OCI-LY7 (cell line): Measurements from ENCODE around the gene CCR5. TPM values are rescaled to one million over a fixed set of nuclear protein-coding genes. Genes with fewer than 3 reads are reported as not detected.

ENCODE experiments used
- BruUV-seq: library from RNA; stranded (reverse); fragments of 400-500 nt; replicated peaks from 2 replicates; lab custom pipeline; 2021; lab: Mats Ljungman, UMichigan
- CTCF ChIA-PET: fragments of 300-600 bp; sonication (Branson Sonifier 250); formaldehyde crosslinking; loops from one replicate; lab custom pipeline; 2022; ENCODE audit warnings: antibody characterized with exemption; ENCODE audit not compliant: unreplicated experiment; lab: Charles Lee
- POLR2A ChIA-PET: fragments of 300-600 bp; sonication (Branson Sonifier 250); formaldehyde crosslinking; loops from one replicate; lab custom pipeline; 2022; ENCODE audit warnings: antibody characterized with exemption; lab: Charles Lee
- DNase-seq: peaks from one replicate; pipeline ENCODE4 v3.0.0-alpha.2; 2015; ENCODE audit warnings: low spot score
- H2AFZ ChIP-seq: fragments of 200-600 bp; sonication (generic), shearing (Covaris generic); 2 replicates; pipeline ENCODE4 v1.6.1; 2014; ENCODE audit warnings: mild to moderate bottlenecking, antibody characterized with exemption, low read length, moderate library complexity
- H3K27ac ChIP-seq: fragments of 200-600 bp; sonication (generic); 2 replicates; pipeline ENCODE4 v1.5.1; 2014; ENCODE audit warnings: mixed run types, low read depth, mild to moderate bottlenecking, moderate library complexity, low read length, inconsistent platforms; ENCODE audit not compliant: poor library complexity, severe bottlenecking
- H3K36me3 ChIP-seq: fragments of 200-600 bp; sonication (generic); 2 replicates; pipeline ENCODE4 v1.6.1; 2014; ENCODE audit warnings: mild to moderate bottlenecking, antibody characterized with exemption, low read length, moderate library complexity, mixed read lengths; ENCODE audit not compliant: insufficient read depth
- H3K4me1 ChIP-seq: fragments of 200-600 bp; sonication (generic); 2 replicates; pipeline ENCODE4 v1.5.1; 2014; ENCODE audit warnings: mild to moderate bottlenecking, low read length; ENCODE audit not compliant: insufficient read depth, poor library complexity, severe bottlenecking
- H3K4me2 ChIP-seq: fragments of 200-600 bp; sonication (generic); 2 replicates; pipeline ENCODE4 v1.6.1; 2014; ENCODE audit warnings: mild to moderate bottlenecking, low read length
- H3K4me3 ChIP-seq: fragments of 200-600 bp; sonication (generic); 2 replicates; pipeline ENCODE4 v1.5.1; 2014; ENCODE audit warnings: mild to moderate bottlenecking, low read depth, low read length; ENCODE audit not compliant: poor library complexity, severe bottlenecking
- H3K79me2 ChIP-seq: fragments of 200-600 bp; sonication (generic); 2 replicates; pipeline ENCODE4 v1.6.1; 2016; ENCODE audit warnings: low read depth, mild to moderate bottlenecking, low read length, moderate library complexity, mixed read lengths; ENCODE audit not compliant: insufficient read depth
- H3K9me2 ChIP-seq: fragments of 200-600 bp; sonication (generic); 2 replicates; pipeline ENCODE4 v1.6.1; 2016; ENCODE audit warnings: mild to moderate bottlenecking, low read length, mixed read lengths; ENCODE audit not compliant: insufficient read depth
- H3K9me3 ChIP-seq: fragments of 200-600 bp; sonication (generic); 2 replicates; pipeline ENCODE4 v1.6.1; 2014; ENCODE audit warnings: mild to moderate bottlenecking, mixed run types, low read length, mixed read lengths
- H4K20me1 ChIP-seq: fragments of 200-600 bp; sonication (generic); 2 replicates; pipeline ENCODE4 v1.6.1; 2014; ENCODE audit warnings: mild to moderate bottlenecking, antibody characterized with exemption, low read length, moderate library complexity, mixed read lengths; ENCODE audit not compliant: insufficient read depth
- EZH2phosphoT487 ChIP-seq: fragments of 200-600 bp; sonication (generic); IDR thresholded peaks from 2 replicates; pipeline ENCODE4 v1.6.1; 2018; ENCODE audit warnings: low read depth, borderline replicate concordance, mild to moderate bottlenecking, mixed run types, antibody characterized with exemption, low read length, moderate library complexity, mixed read lengths
- intact Hi-C: fragments of 100-400 bp; cut with micrococcal nuclease; formaldehyde crosslinking; loops from one replicate; pipeline ENCODE4 v1.10.0; 2022; ENCODE audit not compliant: unreplicated experiment
- total RNA-seq, 2 experiments: library from RNA; depleted of rRNA in 1 of 2; stranded (reverse); fragments of >200 nt in 1 of 2; shearing (Covaris generic) in 1 of 2; gene quantifications; 2 replicates each; pipeline ENCODE4 v1.2.3, GENCODE V29; 2014 to 2022
- TF ChIP-seq, protein P1 (sequence below): fragments of 200-600 bp; sonication (generic); conservative IDR thresholded peaks from 2 replicates; pipeline ENCODE4 v1.5.1; 2014; ENCODE audit warnings: mild to moderate bottlenecking, antibody characterized with exemption, low read length, moderate library complexity, mixed read lengths

Gene CCR5
- total RNA-seq, 2 experiments from 2014 or later = not detected

DNA sequence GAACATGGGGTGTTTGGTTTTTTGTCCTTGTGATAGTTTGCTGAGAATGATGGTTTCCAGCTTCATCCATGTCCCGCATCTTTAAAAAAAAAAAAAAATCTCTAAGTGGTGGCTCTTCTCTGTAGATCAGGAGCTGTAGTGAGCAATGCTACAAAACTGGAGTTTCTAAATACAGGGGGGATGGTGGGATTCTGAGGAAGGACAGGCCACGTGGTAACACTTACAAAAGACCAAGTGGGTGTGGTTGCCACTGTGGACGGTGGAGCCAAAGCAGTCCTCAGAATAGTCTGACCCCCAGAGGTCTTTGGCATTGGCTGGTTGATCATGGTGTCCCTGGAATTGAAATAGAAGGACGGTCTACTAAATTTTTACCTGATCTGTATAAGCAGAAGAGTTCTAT lies 44.0 kb downstream of the CCR5 start:
- intact Hi-C loops = no loop called here
- CTCF ChIA-PET = no interaction called here
- H3K9me3 ChIP-seq = no peaks in the 10 kb centered on the region
- H4K20me1 ChIP-seq = no peaks in the 10 kb centered on the region
- H3K79me2 ChIP-seq = no peaks in the 10 kb centered on the region
- TF ChIP-seq, protein P1, sequence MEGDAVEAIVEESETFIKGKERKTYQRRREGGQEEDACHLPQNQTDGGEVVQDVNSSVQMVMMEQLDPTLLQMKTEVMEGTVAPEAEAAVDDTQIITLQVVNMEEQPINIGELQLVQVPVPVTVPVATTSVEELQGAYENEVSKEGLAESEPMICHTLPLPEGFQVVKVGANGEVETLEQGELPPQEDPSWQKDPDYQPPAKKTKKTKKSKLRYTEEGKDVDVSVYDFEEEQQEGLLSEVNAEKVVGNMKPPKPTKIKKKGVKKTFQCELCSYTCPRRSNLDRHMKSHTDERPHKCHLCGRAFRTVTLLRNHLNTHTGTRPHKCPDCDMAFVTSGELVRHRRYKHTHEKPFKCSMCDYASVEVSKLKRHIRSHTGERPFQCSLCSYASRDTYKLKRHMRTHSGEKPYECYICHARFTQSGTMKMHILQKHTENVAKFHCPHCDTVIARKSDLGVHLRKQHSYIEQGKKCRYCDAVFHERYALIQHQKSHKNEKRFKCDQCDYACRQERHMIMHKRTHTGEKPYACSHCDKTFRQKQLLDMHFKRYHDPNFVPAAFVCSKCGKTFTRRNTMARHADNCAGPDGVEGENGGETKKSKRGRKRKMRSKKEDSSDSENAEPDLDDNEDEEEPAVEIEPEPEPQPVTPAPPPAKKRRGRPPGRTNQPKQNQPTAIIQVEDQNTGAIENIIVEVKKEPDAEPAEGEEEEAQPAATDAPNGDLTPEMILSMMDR = no peak
- no peak for TF ChIP-seq EZH2phosphoT487
- BruUV-seq = no TSS peak
- no peak overlapping the region for H3K27ac ChIP-seq
- H3K4me3 ChIP-seq = no peak overlapping the region
- no peak overlapping the region for H2AFZ ChIP-seq
- DNase-seq = no peak
- H3K4me2 ChIP-seq = no peak overlapping the region
- peaks cover 43% of the 10 kb centered on the region for H3K4me1 ChIP-seq
- no peaks in the 10 kb centered on the region for H3K9me2 ChIP-seq
- POLR2A ChIA-PET = interaction anchor here (0.6 to 2.5 kb wide), 4 partner anchors 31 to 588 kb away, joined by 3 to 9 read pairs (median 4); no protein-coding TSS in a partner anchor
- no peaks in the 10 kb centered on the region for H3K36me3 ChIP-seq

DNA sequence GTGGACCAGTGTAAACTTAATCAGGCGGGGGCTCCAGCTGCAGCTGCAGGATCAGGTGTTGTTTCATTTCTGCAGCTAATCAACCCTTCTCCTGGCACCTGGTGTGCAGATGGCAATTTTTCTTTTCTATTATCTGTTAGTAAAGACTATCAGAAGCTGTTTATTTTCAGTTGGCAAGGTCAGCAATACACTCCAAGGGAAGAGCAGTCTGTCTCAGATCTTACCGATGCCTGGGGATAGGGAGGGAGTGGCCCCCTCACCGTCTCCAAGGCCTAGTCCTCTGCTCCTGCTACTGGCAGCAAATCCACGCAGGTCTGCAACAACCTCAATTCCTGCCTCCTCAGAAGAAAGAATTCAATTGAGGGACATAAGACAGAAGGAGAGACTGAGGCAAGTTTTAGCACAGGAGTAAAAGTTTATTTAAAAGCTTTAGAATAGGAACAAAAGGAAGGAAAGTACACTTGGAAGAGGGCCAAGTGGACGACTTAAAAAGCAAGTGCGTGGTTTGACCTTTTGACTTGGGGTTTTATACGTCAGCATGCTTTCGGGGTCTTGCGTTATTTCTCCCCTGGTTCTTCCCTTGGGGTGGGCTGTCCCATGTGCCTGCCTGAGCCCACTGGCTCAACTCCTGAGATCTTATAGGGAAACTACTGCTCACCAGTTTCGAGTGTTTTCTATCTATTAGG lies 45.5 kb downstream of the CCR5 start:
- ChIA-PET CTCF (interaction anchor here (0.6 kb wide), 1 partner anchor 38 kb away, joined by 3 read pairs; no protein-coding TSS in a partner anchor), POLR2A (interaction anchor here (0.8 to 2.5 kb wide), 3 partner anchors 9 to 33 kb away, joined by 4 to 9 read pairs (median 4); partner anchors contain the start of genes CCR5AS and CCRL2)
- Histone ChIP-seq H2AFZ (peak overlapping the region; percentile 73; the same call in 1 of the 2 replicates), H3K79me2 (no peaks in the 10 kb centered on the region), H4K20me1 (no peaks in the 10 kb centered on the region), H3K4me1 (peaks cover 43% of the 10 kb centered on the region), H3K4me2 (peak overlapping the region; percentile 25), H3K27ac (peak overlapping the region; percentile 46), H3K36me3 (no peaks in the 10 kb centered on the region), H3K4me3 (no peak overlapping the region), H3K9me3 (no peaks in the 10 kb centered on the region), H3K9me2 (no peaks in the 10 kb centered on the region)
- BruUV-seq = no TSS peak
- peak; percentile 65 for DNase-seq
- TF ChIP-seq EZH2phosphoT487 = no peak
- TF ChIP-seq, protein P1 = no peak
- intact Hi-C loops = no loop called here
